Measurements from ENCODE around the gene AFAP1.
A peak's percentile ranks its signal among the peaks of the same experiment; 100 is the strongest.

The AFAP1 gene

DNA sequence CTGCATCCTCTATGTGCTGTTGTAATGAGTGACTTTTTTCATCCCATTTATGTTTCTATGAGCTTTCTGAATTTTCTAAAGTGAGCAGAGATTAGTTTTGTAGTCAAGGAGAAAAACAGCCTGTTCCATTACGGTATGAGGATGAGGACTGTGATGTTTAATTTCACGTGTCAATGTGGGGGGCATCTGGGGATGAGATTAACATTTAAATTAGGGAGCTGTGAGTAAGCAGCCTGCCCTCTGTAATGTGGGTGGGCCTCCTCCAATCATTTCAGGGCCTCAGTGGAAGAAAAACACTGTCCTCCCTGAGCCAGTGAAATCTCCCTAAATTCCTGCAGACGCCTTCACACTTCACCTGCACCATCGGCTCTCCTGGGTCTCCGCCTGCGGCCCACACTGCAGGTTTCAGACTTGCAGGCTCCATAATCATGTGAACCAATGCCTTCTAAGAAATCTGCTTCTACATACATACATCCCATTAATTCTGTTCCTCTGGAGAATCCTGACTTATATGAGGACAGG lies 121.7 kb downstream of the AFAP1 start:
- no peak for DNase-seq

DNA sequence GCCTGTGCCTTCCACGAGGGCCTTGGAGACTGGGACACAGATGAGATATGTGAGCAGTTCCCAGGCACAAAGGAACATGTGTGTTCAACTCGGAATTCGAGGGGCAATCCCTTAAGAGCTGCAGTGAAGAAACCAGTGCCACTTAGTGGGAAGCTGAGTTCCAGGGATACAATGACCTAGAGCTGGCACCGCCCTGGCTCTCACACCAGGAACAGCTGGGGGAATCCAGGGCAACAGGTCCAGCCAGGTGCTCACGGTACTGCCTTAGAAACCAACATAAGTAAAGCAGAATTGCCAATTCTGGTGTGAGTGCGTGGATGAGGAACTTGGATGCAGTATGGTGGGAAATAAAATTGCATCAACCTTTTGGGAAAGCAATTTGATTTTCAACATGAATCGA lies 122.9 kb downstream of the AFAP1 start:
- DNase-seq = no peak

DNA sequence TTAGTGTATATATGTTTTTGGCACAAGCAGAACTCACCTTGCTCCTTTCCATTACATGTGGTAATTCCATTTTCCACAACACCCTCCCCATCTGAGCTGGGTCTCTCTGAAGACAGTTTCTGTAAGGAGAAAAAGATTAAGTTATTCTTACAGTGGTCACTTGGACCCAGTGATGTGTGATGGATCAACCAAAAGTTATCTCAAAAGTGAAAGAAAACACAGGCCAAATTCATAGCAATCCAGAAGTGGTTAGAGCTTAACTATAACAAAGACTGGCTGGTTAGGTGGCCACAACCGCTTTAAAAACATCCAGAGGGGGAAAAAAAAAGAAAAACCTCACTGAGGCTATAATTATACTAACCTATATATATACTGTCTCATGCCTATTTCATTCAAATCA lies 123.7 kb downstream of the AFAP1 start:
- no peak for DNase-seq

DNA sequence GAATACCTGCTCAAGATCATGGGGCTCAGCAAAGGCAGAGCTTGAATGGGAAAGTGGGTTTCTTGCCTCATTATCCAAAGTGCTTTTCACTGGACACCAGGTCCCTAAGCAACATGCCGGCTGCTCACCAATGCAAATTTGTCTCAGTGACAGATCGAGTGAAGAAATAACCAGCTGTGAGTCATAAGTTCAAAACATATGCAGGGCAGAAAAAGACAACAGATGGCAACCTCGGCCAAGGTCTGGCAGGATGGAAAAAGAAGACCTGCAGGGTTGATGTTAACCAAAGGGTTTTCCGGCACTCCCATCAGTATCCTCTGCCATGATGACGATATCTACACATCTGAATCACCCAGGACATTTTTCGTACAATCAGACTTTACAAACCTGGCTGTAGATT lies 124.1 kb downstream of the AFAP1 start:
- DNase-seq = no peak

DNA sequence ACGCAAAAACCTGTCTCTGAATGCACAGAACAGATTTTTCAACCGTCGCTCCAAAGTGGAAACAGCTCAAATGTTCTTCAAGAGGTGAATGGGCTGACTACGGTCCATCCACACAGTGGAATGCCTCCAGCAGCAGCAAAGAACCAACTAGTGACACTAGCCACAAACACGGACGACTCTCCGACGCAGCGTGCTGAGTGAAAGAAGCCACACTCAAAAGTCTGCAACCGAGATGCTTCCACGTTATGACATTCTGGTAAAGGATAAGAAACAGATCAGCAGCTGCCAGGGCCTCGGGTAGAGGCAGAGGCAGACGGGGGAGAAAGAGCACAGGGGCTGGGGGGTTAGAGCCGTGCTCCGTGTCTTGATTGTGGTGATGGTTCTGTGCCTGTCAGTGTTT lies 125.2 kb downstream of the AFAP1 start:
- DNase-seq = no peak

DNA sequence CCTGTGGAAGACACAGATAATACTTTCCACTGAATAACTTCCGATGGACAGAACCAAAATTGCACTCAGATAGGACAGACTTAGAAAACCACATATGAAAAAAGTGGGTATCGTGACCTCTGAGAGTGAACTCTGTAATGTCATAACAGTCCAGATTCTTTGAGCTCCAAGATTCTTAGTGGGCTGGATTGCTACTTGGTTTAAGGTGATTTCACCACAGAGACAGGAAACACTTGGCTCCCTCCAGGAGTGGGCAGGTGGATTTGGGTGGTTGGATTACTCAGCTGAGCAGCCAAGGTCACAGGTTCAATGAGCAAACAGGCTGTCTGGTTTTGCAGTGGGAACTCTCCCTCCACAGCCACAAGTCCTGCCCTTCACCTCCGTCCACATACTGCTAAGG lies 126.0 kb downstream of the AFAP1 start:
- DNase-seq = no peak

DNA sequence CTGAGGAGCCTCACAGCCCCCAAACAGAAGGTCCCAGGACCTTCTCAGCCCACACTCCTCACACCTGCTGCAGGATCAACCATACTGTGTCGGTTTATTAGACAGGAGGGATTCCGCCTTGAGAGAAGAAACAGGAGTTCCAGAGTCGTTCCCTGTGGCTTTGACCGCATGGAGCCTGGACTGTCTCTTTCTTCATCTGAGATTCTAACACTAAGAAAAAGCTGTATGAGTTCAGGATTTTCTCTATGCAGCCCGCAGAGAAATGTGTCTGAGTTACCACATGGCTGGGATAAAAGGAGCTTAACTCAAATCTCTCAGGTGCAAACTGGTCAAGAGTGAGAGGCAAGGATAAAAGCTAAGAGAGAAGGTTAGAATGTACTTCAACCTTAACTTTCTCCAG lies 126.7 kb downstream of the AFAP1 start:
- DNase-seq = no peak

DNA sequence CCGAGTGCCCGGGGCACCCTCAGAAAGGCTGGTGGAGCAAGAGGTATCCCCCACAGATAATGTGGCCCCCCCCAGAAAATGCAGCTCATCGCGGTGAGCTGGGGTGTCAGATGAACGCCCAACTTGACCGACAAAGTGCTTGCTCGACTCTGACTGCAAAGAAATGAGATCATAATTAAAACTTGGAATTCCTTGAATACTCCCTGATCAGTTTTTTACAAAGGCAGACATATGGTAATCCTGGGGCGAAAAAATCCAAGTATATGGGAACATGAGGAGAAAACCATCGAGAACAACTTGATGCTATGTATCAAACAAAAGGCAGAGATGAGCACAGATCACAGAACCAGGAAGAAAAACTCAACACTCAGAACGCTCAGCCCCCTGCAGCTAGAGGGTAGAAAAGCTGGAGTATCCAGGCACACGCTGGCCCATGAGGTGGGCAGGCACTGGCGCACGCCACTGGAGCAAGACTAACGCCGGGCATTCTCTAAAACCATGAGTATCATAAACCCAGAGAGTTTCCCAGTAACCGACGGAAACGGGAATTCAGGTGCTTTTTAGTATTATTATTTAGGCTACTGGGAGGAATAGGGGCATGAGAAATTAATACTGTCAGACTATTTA lies 127.3 kb downstream of the AFAP1 start:
- DNase-seq = no peak

DNA sequence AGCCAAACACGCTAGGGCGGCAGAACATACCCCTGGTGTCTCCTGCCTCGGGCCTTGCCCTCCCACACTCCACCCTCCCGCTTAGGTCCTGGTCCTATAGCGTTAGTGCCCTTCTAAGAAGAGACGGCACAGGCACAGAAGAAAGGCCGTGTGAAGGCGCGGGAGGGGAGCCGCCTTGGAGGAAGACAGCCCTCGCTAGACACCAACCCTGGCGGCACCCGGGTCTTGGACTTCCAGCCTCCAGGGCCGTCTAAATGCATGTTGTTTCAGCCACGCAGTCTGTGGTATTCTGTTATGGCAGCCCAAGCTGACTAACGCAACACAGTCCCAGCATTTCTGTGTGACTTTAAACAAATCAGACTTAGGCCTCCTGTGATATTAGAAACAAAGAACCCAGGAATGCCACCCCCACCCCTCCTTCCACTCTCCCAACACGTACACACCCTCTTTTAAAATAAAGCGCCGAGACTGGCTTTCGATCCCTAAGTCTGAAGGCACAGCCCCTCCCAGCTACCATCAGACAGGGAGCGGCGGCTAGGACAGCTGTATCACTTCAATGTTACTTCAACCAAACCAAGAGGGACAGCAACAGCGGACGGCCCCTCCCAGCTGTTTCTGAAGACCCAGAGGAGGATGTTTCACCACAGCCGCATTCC lies 128.0 kb downstream of the AFAP1 start:
- DNase-seq = no peak

DNA sequence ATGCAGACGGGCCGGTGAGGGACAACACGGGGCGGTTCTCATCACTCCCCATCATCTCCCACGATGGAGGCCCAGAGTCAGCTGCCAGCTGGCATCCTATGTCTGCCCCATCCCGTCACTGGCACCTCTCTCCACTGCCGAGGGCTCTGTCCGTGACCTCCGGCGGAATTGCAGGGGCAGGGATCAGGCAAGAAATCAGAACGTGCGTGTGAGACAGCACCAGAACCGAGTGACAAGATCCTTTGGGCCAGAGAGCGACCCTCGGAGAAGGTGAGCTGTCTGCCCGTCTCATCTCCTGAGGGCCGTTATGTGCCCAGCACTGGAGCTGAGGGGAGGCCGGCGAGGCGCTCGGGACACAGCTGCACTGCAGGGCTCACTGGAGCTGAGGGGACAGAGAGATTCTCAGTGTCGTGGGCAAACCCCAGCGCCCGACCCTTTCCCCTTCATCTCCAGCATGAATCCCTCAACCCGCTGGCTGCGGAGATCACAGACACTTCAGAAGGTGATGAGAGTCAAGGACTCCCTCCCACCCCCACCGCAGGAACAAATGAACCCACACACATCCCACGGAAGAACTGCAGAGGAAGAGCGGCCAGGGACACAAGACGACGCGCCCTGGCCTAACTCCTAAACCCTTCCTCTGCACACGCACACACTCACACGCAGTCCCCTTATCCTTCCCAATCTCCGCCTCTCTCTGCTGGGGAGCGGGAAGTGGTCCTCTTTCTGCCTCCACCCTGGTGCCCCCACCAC lies 128.7 kb downstream of the AFAP1 start:
- no peak for DNase-seq

DNA sequence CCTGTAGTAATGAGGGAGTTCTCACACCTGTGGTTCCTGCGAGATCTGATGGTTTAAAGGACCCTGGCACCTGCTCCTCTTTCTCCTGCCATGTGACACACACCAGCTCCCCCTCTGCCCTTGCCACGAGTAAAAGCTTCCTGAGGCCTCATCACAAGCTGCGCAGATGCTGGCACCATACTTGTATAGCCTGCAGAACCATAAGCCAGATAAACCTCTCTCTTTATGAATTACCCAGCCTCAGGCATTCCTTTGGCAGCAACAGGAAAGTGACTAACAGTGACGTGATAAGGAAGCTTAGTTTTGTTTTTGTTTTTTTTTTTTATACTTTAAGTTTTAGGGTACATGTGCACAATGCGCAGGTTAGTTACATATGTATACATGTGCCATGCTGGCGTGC lies 130.9 kb downstream of the AFAP1 start:
- DNase-seq = no peak

DNA sequence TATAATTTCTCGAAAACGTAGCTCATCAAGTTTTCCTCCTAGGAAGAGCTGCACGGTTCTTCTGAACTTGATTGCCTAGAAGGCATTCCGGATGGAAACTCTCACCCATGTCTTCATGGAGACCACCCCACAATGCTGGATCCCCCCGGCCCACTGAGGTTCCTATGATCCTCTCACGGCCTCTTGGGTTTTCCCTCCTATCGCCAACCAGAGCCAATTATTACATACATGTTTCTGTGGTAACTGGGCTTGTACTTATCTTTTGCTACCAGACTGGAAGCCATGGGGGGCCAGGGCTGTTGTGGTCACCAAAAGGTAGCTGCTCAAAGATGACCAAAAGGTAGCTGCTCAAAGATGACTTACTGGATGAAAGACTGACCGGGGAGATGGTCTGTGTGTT lies 131.5 kb downstream of the AFAP1 start:
- DNase-seq = no peak

DNA sequence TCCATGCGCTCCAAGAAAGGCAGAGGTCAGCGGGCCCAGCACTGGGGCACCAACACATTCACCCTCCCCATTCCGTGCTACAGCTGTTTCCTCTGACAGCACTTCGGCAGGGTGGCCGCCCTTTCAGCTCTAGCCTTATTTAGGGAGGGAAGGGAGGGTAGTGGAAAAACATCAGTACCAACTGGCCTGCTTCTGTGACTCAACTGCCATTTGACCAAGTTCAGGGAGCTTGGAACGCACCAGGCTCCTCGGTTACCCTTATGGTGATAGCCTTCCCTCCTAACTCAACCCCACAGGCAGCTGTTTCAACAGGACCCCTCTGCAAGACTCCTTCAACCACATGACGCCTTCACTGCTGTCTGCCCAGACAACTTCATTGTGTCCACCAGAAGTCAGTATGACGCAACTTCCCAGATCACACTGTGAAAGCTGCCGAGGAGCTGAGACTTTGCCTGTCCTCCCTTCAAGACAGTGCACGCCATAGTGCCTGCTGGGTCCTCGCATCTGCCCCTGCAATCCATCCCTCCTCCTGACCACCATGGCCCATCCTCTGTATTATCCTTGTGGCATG lies 132.2 kb downstream of the AFAP1 start:
- DNase-seq = no peak

DNA sequence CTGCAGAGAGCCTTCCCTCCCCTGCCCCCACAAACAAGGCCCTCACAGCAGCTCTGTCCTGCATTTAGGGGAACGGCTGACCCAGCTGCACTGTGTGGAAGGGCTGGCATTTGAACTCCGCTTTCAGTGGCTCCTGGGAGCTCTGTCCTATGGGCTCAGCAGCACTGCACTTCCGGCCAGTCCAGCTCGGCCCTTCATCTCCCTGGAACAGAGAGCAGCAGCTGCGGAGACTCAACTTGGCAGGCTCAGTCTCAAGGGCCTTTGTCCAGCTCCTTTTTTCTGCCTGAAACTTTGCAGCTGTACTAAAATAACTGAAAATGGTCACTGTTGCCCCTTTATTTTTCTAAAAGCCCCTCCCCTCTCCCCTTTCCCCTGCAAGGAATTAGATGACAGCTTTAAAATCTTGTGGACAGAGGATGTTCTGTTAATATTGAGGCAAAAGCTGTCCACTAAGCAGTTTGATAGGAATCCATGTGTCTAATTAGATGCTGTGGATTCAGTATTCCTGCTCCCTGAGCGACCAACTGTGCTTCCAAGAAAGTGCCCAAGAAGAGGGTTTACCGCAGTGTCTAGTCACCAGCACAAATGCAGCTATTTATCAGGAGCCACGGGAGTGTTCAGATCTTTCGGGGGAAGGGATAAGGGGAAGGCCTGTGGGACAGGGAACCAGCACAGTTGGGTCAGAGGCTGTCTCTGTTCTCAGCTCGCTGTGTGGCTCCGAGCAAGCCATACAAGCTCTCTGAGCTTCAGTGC lies 133.1 kb downstream of the AFAP1 start:
- DNase-seq = no peak

DNA sequence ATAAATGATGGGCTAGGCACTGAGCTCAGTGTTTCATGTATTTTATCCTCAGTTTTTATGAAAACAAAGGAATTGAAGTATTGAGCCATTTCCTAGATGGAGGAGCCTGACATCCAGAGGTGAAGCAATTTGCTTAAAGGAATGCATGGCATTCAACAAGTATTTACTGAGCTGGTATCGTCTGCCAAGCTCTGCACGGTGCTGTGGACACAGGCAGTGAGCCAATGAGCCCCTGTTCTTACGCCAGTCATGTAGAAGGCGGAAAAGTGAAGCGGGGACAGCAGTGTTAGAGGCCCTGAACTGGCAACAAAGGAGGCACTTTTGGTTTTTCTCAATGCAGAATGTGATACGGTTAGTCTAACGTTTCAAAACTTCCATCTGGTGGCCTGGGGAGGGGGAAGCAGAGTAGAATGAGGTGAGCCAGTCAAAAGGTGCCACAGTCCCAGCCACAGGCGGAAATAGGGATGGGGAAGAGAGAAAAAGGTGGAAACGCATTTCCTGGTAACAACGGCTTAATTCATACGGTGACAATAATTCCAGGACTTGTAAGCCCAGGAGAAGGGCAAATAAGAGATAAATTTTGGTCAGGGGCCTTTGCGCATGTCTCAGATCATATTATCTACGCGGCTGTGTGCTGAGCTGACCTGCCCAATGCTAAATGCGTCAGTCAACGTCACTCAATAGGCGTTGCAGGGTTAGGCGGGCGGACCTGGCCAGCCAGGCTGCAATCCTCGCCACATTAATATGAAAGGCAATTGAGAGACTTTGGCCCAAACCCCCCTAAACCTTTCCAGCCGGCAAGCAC lies 133.9 kb downstream of the AFAP1 start:
- no peak for DNase-seq

DNA sequence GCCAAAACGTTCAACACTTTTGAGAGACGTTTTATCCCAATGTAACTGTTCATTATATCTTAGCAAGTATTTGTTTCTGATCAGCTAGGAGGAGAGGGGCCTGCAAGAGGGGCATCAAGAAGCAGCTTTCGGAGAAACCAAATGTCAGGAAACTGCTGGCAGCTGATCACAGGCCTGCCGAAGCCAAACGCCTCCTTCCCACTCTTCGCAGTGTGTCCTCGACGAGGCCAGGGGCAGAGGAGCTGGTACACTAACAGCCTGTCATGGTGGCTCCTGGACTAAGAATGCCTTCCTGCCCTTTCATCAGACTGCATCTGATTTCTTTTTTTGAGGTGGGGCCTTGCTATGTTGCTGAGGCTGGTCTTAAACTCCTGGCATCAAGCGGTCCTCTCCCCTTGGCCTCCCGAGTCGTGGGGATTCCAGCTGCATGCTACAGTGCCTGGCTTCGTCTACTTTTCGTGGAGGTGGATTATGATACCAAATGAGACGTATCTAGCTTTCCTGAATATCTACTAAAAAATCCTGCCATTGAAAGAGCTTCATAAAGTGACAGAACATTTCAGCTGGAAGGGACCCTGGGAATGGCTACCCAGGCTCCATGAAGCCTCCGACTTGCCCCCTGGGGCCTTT lies 134.8 kb downstream of the AFAP1 start:
- DNase-seq = no peak

DNA sequence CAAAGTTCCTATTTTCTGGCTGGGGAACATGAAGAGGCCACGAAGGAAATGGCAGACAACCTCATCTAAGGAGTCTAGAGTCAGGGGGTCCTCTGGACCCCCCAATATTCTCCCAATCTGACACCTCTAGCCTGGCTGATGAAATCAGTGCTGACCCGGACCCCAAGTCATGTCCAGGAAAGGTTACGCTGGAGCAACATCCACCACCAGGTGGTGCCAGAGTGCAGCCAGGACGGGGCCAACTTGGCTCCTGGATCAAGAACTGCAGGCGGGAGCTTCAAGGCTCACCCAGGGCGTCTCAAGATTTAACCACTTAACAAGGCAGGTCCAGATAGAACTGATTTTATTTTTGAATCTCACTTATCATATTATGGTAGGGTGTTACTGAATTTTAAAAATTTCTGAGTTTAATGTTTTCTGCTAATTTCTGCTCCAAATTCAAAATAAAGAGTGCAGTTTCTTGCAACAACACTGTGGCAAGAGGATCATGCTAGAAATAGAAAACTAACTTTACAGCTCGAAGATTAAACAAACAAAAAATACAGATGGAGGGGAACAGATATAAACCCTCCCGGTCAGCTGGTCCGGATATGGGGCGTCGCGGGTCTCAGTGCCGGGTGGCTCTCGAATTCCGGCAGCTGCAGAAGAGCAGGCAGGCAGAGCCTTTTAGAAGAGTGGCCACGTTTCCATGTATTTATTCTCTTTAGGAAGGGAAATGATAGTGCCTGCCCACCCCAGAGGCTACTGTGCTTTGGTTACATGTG lies 135.5 kb downstream of the AFAP1 start:
- DNase-seq = no peak

DNA sequence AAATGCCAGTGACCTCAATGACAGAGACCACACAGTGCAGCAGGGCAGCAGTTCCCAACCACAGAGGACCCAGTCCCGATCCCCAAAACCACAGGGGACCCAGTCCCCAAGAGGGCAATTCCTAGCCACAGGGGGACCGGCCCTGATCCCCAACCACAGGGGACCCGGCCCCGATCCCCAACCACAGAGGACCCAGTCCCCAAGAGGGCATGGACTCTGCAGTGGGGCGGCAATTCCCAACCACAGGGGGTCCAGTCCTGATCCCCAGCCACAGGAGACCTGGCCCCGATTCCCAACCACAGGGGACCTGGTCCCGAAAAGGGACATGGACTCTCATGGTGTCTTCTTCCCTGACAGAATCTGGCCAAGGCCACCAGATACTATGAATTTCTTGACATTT lies 136.3 kb downstream of the AFAP1 start:
- no peak for DNase-seq

DNA sequence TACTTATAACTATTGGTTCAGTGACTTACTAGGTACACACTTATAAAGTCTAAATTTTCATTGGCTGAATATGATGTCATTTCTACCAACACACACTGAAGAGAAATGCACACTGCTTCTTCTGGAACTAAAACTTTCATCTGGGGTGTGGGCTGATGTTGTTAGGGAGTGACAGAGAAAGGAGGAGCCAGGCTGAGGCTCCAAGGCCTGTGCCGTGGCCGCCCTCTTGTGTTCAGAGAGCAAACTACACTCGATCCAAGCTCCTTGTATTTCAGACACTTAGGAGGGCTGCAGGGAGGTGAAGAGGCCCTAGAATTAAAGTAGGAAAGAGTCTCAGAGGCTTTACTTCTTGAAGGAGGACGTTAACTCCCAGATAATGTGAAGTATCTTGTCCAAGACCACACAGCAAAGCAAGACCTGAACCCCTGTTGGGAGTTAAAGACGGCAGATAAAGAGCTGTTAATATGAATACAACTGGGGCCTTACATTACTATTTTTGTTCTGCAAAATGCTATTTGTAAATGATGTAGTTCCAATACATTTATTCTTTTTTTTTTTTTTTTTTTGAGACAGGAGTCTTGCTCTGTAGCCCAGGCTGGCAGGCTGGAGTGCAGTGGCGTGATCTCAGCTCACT lies 137.5 kb downstream of the AFAP1 start:
- DNase-seq = peak; percentile 21

DNA sequence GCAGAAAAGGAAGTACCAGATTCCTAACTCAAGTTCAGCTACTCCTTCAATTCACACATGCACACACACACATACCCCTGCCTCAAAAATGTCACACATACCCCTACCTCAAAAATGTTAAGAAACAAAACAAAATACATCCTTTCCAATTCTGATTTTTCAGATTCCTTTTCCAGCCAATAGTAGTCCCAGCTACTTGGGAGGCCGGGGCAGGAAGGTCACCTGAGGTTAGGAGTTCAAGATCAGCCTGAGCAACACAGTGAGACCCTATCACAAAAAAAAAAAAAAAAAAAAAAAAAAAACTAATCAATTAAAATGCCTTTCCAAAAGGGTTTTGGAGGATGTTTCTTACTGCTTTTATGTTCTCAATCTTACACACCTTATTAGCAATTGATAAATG lies 138.0 kb downstream of the AFAP1 start:
- no peak for DNase-seq

All from NCI-H187 treated with DMSO at 0.1 percent for 48 hours (cell line).